Endothelial cell of umbilical vein (primary cell): Measurements from ENCODE around the gene SORL1. TPM values are rescaled to one million over a fixed set of nuclear protein-coding genes. Genes with fewer than 3 reads are reported as not detected.

Source experiments
- BruUV-seq: library from RNA; stranded (reverse); fragments of 400-500 nt; replicated peaks from 2 replicates; lab custom pipeline; 2021; lab: Mats Ljungman, UMichigan
- CTCF ChIA-PET: fragments of 300-600, 350-600 bp; sonication (Branson Sonifier 250); formaldehyde crosslinking; loops from one replicate; lab custom pipeline; 2021; ENCODE audit warnings: antibody characterized with exemption, inconsistent platforms; lab: Charles Lee
- POLR2A ChIA-PET: fragments of 300-600, 350-600 bp; sonication (Branson Sonifier 250); formaldehyde crosslinking; loops from one replicate; lab custom pipeline; 2021; ENCODE audit warnings: antibody characterized with exemption, inconsistent platforms; lab: Charles Lee
- DNase-seq: peaks from one replicate; pipeline ENCODE4 v3.0.0-alpha.2; 2011; ENCODE audit warnings: low read depth, low spot score
- FAIRE-seq: peaks from 2 replicates; lab custom pipeline; 2011; peaks lifted over from hg19 to GRCh38; lab: Jason Lieb, UNC
- H2AFZ ChIP-seq: 2 replicates; pipeline ENCODE4 v1.6.0; 2012; ENCODE audit warnings: low read depth, low read length, control low read depth, inconsistent platforms
- H3K27ac ChIP-seq: 2 replicates; pipeline ENCODE4 v1.5.1; 2011; ENCODE audit warnings: low read depth, mild to moderate bottlenecking, control low read depth, low read length, moderate library complexity; ENCODE audit not compliant: insufficient read depth
- H3K27me3 ChIP-seq, 2 experiments: 2 replicates each; pipeline versions ENCODE4 v1.6.0 to v1.6.1; 2011; ENCODE audit warnings: low read length in 2 of 2, mixed read lengths in 1 of 2; ENCODE audit not compliant: control insufficient read depth in 2 of 2, insufficient read depth in 2 of 2
- H3K36me3 ChIP-seq, 2 experiments: 2 replicates in 1 of 2; 3 replicates in 1 of 2; pipeline ENCODE4 v1.5.1; 2011; ENCODE audit warnings: low read length in 2 of 2, mild to moderate bottlenecking in 1 of 2, moderate library complexity in 1 of 2; ENCODE audit not compliant: control insufficient read depth in 2 of 2, insufficient read depth in 2 of 2; ENCODE audit errors: extremely low read depth in 1 of 2
- H3K4me1 ChIP-seq: 3 replicates; pipeline ENCODE4 v1.5.1; 2011; ENCODE audit warnings: mild to moderate bottlenecking, low read length; ENCODE audit not compliant: control insufficient read depth, insufficient read depth; ENCODE audit errors: extremely low read depth
- H3K4me2 ChIP-seq: 2 replicates; pipeline ENCODE4 v1.6.1; 2011; ENCODE audit warnings: low read length, control low read depth, mixed read lengths; ENCODE audit not compliant: insufficient read depth
- H3K4me3 ChIP-seq, 3 experiments: fragments of 200-600 bp in 1 of 3; sonication (generic), shearing (Covaris generic) in 1 of 3; replicated peaks in 1 of 3; 2 replicates each; pipeline ENCODE4 v1.5.1; 2011 to 2016; ENCODE audit warnings: control low read depth in 3 of 3, low read length in 3 of 3, mild to moderate bottlenecking in 2 of 3, inconsistent platforms in 1 of 3, low read depth in 1 of 3, moderate library complexity in 1 of 3; ENCODE audit not compliant: insufficient read depth in 1 of 3
- H3K79me2 ChIP-seq: 2 replicates; pipeline ENCODE4 v1.6.0; 2012; ENCODE audit warnings: low read length, inconsistent platforms; ENCODE audit not compliant: control insufficient read depth, insufficient read depth
- H3K9ac ChIP-seq: replicated peaks from 2 replicates; pipeline ENCODE3; 2011; ENCODE audit warnings: low read length, control low read depth; ENCODE audit not compliant: insufficient read depth; ENCODE audit errors: extremely low read depth
- H3K9me1 ChIP-seq: replicated peaks from 3 replicates; pipeline ENCODE4 v1.6.0; 2011; ENCODE audit warnings: mild to moderate bottlenecking, low read length; ENCODE audit not compliant: control insufficient read depth, insufficient read depth; ENCODE audit errors: extremely low read depth
- H3K9me3 ChIP-seq: replicated peaks from 2 replicates; pipeline ENCODE4 v1.5.1; 2012; ENCODE audit warnings: low read length, inconsistent platforms; ENCODE audit not compliant: control insufficient read depth, insufficient read depth
- H4K20me1 ChIP-seq: replicated peaks from 2 replicates; pipeline ENCODE3; 2011; ENCODE audit warnings: mild to moderate bottlenecking, low read length; ENCODE audit not compliant: control insufficient read depth, insufficient read depth; ENCODE audit errors: extremely low read depth
- CTCF ChIP-seq, 2 donors: IDR thresholded peaks; 1 replicate in 1 of 2; 2 replicates in 1 of 2; pipeline ENCODE4 v1.5.1; 2011; ENCODE audit warnings: low read length in 2 of 2, mild to moderate bottlenecking in 2 of 2, moderate library complexity in 2 of 2, control low read depth in 1 of 2, inconsistent platforms in 1 of 2, low read depth in 1 of 2; ENCODE audit not compliant: insufficient read depth in 1 of 2; ENCODE audit errors: extremely low read depth in 1 of 2
- EZH2 ChIP-seq: IDR thresholded peaks from 2 replicates; pipeline ENCODE4 v1.6.1; 2012; ENCODE audit warnings: borderline replicate concordance, low read depth, mild to moderate bottlenecking, moderate library complexity, low read length, inconsistent platforms; ENCODE audit not compliant: severe bottlenecking
- FOS ChIP-seq: IDR thresholded peaks from 2 replicates; pipeline ENCODE4 v1.6.1; 2011; ENCODE audit warnings: mild to moderate bottlenecking, low read length, moderate library complexity, borderline replicate concordance; ENCODE audit not compliant: insufficient read depth
- GATA2 ChIP-seq: IDR thresholded peaks from 2 replicates; pipeline ENCODE4 v1.7.0; 2011; ENCODE audit warnings: low read depth, mild to moderate bottlenecking, moderate library complexity, mixed read lengths, low read length; ENCODE audit not compliant: insufficient read length, insufficient read depth
- JUN ChIP-seq: IDR thresholded peaks from 2 replicates; pipeline ENCODE4 v1.6.1; 2011; ENCODE audit warnings: borderline replicate concordance, low read depth; ENCODE audit not compliant: insufficient read length, insufficient read depth
- MYC ChIP-seq: IDR thresholded peaks from one replicate; pipeline ENCODE4 v1.6.1; 2011; ENCODE audit warnings: mild to moderate bottlenecking, low read depth, low read length
- POLR2A ChIP-seq: IDR thresholded peaks from 2 replicates; pipeline ENCODE4 v1.6.1; 2012; ENCODE audit warnings: low read depth, mild to moderate bottlenecking, control low read depth, low read length
- POLR2AphosphoS5 ChIP-seq: IDR thresholded peaks from 2 replicates; pipeline ENCODE4 v1.6.1; 2012; ENCODE audit warnings: low read depth, mild to moderate bottlenecking, control low read depth, low read length, moderate library complexity; ENCODE audit not compliant: insufficient read depth
- dilution Hi-C: fragments of 300-500 bp; cut with MboI; formaldehyde crosslinking; loops from one replicate; pipeline ENCODE4 v1.15.0; 2019; ENCODE audit warnings: low sequenced_read_pairs; ENCODE audit not compliant: extremely low pct_ligation_motif_present
- intact Hi-C: fragments of 100-400 bp; cut with micrococcal nuclease; formaldehyde crosslinking; loops from one replicate; pipeline ENCODE4 v1.10.0; 2022
- polyA plus RNA-seq, 4 experiments: library from polyadenylated mRNA; depleted of rRNA in 3 of 4; stranded (reverse) in 3 of 4; unstranded in 1 of 4; fragments of >200 nt; gene quantifications; 2 replicates each; pipeline versions ENCODE4 v1.2.1 to v1.2.3, GENCODE V29; 2011 to 2012; ENCODE audit warnings: missing spikeins in 1 of 4
- total RNA-seq: library from RNA; stranded (reverse); gene quantifications from 2 replicates; pipeline ENCODE4 v1.2.3, GENCODE V29; 2021
- TF ChIP-seq, protein P1 (sequence below): IDR thresholded peaks from 2 replicates; pipeline ENCODE4 v1.6.1; 2011; ENCODE audit not compliant: insufficient read depth, insufficient read length

The SORL1 gene
- total and polyA plus RNA-seq, 2 donors (not counting 3 experiments of a cell fraction or from before 2014, with no cell fraction given), result 0.17 to 0.31 TPM

GRCh38 chr11:121488170-121488569 is 36.1 kb downstream of the SORL1 start:
- no peaks in the 10 kb centered on the region for H3K9me3 ChIP-seq
- H3K27ac ChIP-seq, result no peak overlapping the region
- H3K79me2 ChIP-seq, result no peaks in the 10 kb centered on the region
- H3K27me3 ChIP-seq, result no peaks in the 10 kb centered on the region
- H3K4me2 ChIP-seq, result no peak overlapping the region
- no peak overlapping the region for H3K4me3 ChIP-seq
- peaks cover 3% of the 10 kb centered on the region for H3K4me1 ChIP-seq
- H3K9me1 ChIP-seq, result no peaks in the 10 kb centered on the region
- no peak for TF ChIP-seq CTCF (IDR thresholded peaks at IDR 0.05; ENCODE audit: extremely low read depth in 1 of 2, insufficient read depth in 1 of 2, low read depth in 1 of 2, low read length in 2 of 2)
- TF ChIP-seq GATA2, result no peak
- no peak for TF ChIP-seq JUN
- TF ChIP-seq POLR2AphosphoS5, result no peak
- no peak for TF ChIP-seq MYC
- TF ChIP-seq FOS, result no peak
- intact Hi-C loops (no loop called here), dilution Hi-C loops (no loop called here)
- ChIA-PET POLR2A (no interaction called here), CTCF (interaction anchor here (1.6 kb wide), 1 partner anchor 36 kb away, joined by 3 read pairs; the partner anchor contains the start of gene SORL1)
- no TSS peak for BruUV-seq
- H3K9ac ChIP-seq, result no peak overlapping the region
- no peak overlapping the region for H2AFZ ChIP-seq
- H3K36me3 ChIP-seq, result no peaks in the 10 kb centered on the region
- FAIRE-seq (no peak), DNase-seq (no peak)
- H4K20me1 ChIP-seq, result no peaks in the 10 kb centered on the region

- POLR2A ChIA-PET, result no interaction called here
- Histone ChIP-seq H3K9ac (no peak overlapping the region), H3K27ac (no peak overlapping the region), H3K4me3 (no peak overlapping the region), H3K4me2 (no peak overlapping the region), H3K79me2 (no peaks in the 10 kb centered on the region), H3K4me1 (no peaks in the 10 kb centered on the region), H3K9me1 (no peaks in the 10 kb centered on the region), H3K27me3 (no peaks in the 10 kb centered on the region), H3K36me3 (no peaks in the 10 kb centered on the region), H4K20me1 (no peaks in the 10 kb centered on the region), H2AFZ (no peak overlapping the region), H3K9me3 (no peaks in the 10 kb centered on the region)
- CTCF ChIA-PET, result no interaction called here
- no peak for FAIRE-seq
- no peak for TF ChIP-seq GATA2
- TF ChIP-seq JUN, result no peak
- no peak for TF ChIP-seq POLR2A
- TF ChIP-seq, protein P1, sequence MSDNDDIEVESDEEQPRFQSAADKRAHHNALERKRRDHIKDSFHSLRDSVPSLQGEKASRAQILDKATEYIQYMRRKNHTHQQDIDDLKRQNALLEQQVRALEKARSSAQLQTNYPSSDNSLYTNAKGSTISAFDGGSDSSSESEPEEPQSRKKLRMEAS, result no peak
- no peak for TF ChIP-seq MYC
- TF ChIP-seq CTCF (IDR thresholded peaks at IDR 0.05; ENCODE audit: extremely low read depth in 1 of 2, insufficient read depth in 1 of 2, low read depth in 1 of 2, low read length in 2 of 2), result no peak
- TF ChIP-seq FOS, result no peak
- no peak for TF ChIP-seq POLR2AphosphoS5
- no peak for TF ChIP-seq EZH2
- DNase-seq, result no peak
- BruUV-seq, result no TSS peak
- dilution Hi-C loops (no loop called here), intact Hi-C loops (no loop called here)
These were observed 36.5 kb downstream of the SORL1 start for GRCh38 chr11:121488641-121489040.
